Left ventricle myocardium superior (tissue), 1 donor: ENCODE results near the gene ANKRD29. TPM values are rescaled to one million over a fixed set of nuclear protein-coding genes. Genes with fewer than 3 reads are reported as not detected.

ENCODE experiments used
- total RNA-seq: library from RNA; stranded (reverse); fragmentation: NEBNext Ultra II Directional; extraction: Animal tissue kit (Norgen Biotek cat#: 25700); gene quantifications from one replicate; pipeline ENCODE4 v1.2.1, GENCODE V29; 2021
- donor health status: DM: no; HTN: yes; CAD: no; lungs with severe emphysema.

ANKRD29 gene
- total RNA-seq, 1 donor from 2014 or later = 9.8 TPM

Other genes with a start within 250 kb of the ANKRD29 start
- gene RIOK3, start 209.6 kb downstream of the ANKRD29 start, total RNA-seq = 54.8 TPM
- gene RMC1, start 159.4 kb downstream of the ANKRD29 start, total RNA-seq = 12.6 TPM
- gene NPC1, start 76.4 kb downstream of the ANKRD29 start, total RNA-seq = 13.3 TPM
- gene LAMA3, start 26.5 kb upstream of the ANKRD29 start, total RNA-seq = 3.4 TPM